Activated CD4-positive, CD25-positive, alpha-beta regulatory T cell (primary cell): Measurements from ENCODE around the gene LCLAT1.

Experiments
- DNase-seq, 4 experiments: peaks; one replicate each; lab custom pipeline; 2025; lab: John Stamatoyannopoulos, UW

The LCLAT1 gene

GRCh38 chr2:30447149-30448045 is at the start of gene LCLAT1:
LCLAT1 (plus strand) TSS chr2:30447246; CDS start chr2:30525591, 78,345 bp downstream.
- peak; percentile 63 to 73 (median 68) for DNase-seq

- DNase-seq: no peak
Observed at GRCh38 chr2:30398084-30398873, 48.8 kb upstream of the LCLAT1 start.

GRCh38 chr2:30400151-30400954 is 46.7 kb upstream of the LCLAT1 start:
- no peak for DNase-seq

- DNase-seq: no peak
Observed at GRCh38 chr2:30402441-30403182, 44.4 kb upstream of the LCLAT1 start.

GRCh38 chr2:30403592-30404312 is 43.3 kb upstream of the LCLAT1 start:
- no peak for DNase-seq

- DNase-seq: no peak
Observed at GRCh38 chr2:30404319-30405259, 42.5 kb upstream of the LCLAT1 start.

GRCh38 chr2:30405260-30405605 is 41.8 kb upstream of the LCLAT1 start:
- DNase-seq: no peak

- no peak for DNase-seq
Observed at GRCh38 chr2:30406853-30407252, 40.2 kb upstream of the LCLAT1 start.

GRCh38 chr2:30408961-30409387 is 38.1 kb upstream of the LCLAT1 start:
- no peak for DNase-seq

- no peak for DNase-seq
Observed at GRCh38 chr2:30410217-30410616, 36.8 kb upstream of the LCLAT1 start.

- DNase-seq: no peak
Observed at GRCh38 chr2:30412047-30412683, 34.9 kb upstream of the LCLAT1 start.

GRCh38 chr2:30412684-30413570 is 34.1 kb upstream of the LCLAT1 start:
- DNase-seq: no peak

GRCh38 chr2:30414961-30415360 is 32.1 kb upstream of the LCLAT1 start:
- DNase-seq: no peak

GRCh38 chr2:30417253-30417652 is 29.8 kb upstream of the LCLAT1 start:
- DNase-seq: no peak

- DNase-seq: no peak
Observed at GRCh38 chr2:30421026-30421603, 25.9 kb upstream of the LCLAT1 start.

GRCh38 chr2:30421604-30422443 is 25.2 kb upstream of the LCLAT1 start:
- no peak for DNase-seq
